ENCODE data around the gene NAE1.
A peak's percentile ranks its signal among the peaks of the same experiment; 100 is the strongest.
"Not testable (repeated sequence)": the region's sequence is repeated elsewhere in the genome, so short reads cannot be mapped to it uniquely, and the experiment has no call there.

NAE1 gene

DNA sequence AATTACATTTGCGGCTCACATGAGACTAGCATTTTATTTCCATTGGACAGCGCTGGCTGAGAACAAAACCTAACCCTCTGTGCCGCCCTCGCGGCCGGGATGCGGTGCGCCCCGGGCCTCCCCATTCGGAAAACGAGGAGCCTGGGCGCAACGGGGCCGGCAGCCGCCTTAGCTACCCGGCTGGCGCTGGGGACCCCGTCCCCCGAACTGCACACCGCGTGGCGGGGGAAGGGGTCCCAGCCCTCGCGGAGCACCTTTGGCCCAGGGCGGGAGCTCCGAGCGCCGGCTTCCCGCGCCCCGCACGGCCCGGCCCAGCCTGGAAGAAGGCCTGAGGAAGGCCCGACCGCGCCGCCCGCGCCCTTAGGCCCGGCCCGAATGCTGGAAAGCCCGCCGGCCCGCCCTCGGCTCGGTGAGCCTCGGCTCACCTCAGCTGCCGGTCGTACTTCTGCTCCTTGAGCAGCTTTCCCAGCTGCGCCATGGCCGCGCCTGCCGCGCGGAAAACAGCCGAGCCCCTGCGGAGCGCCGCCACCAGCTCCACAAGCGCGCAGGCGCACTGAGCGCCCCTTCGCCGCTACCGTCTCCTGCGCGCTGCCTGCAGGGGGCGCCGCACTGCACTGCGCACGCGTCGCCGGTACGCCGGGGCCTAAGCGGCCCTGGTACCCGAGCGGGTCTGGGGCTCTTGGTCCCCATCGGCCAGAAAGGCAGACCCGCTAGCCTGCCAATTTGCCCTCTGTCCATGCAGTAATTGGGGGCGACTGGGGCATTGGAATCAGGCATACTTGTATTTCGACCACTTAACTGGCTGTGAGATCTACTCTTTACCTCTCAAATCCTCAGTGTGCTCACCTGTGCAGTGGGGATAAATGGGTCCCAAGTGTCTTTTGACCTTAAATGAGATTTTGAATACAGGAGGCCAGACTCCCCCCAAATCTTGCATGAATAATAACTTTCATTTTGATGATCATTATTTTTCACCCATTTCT lies at the start of gene NAE1:
NAE1 (minus strand) TSS at position 555 of the 983 bp plus-strand sequence; CDS start at position 478, 77 bp downstream.
- DNase-seq (ENCODE audit: low spot score): peak; percentile 99

- DNase-seq (ENCODE audit: low spot score): no peak
Measured at GRCh38 chr16:66878067-66878466, 47.3 kb upstream of the NAE1 start.

- no peak for DNase-seq (ENCODE audit: low spot score)
Measured at GRCh38 chr16:66874079-66874775, 43.5 kb upstream of the NAE1 start.

GRCh38 chr16:66873685-66874055 lies 42.9 kb upstream of the NAE1 start:
- DNase-seq (ENCODE audit: low spot score): no peak

- DNase-seq (ENCODE audit: low spot score): peak; percentile 93
Measured at GRCh38 chr16:66872943-66873684, 42.3 kb upstream of the NAE1 start.

GRCh38 chr16:66872559-66872942 lies 41.8 kb upstream of the NAE1 start:
- DNase-seq (ENCODE audit: low spot score): no peak

GRCh38 chr16:66871840-66872239 lies 41.1 kb upstream of the NAE1 start:
- no peak for DNase-seq (ENCODE audit: low spot score)

- not testable (repeated sequence) for DNase-seq (ENCODE audit: low spot score)
Measured at GRCh38 chr16:66871363-66871762, 40.6 kb upstream of the NAE1 start.

- no peak for DNase-seq (ENCODE audit: low spot score)
Measured at GRCh38 chr16:66869424-66869823, 38.6 kb upstream of the NAE1 start.

- no peak for DNase-seq (ENCODE audit: low spot score)
Measured at GRCh38 chr16:66863707-66864106, 32.9 kb upstream of the NAE1 start.

DNA sequence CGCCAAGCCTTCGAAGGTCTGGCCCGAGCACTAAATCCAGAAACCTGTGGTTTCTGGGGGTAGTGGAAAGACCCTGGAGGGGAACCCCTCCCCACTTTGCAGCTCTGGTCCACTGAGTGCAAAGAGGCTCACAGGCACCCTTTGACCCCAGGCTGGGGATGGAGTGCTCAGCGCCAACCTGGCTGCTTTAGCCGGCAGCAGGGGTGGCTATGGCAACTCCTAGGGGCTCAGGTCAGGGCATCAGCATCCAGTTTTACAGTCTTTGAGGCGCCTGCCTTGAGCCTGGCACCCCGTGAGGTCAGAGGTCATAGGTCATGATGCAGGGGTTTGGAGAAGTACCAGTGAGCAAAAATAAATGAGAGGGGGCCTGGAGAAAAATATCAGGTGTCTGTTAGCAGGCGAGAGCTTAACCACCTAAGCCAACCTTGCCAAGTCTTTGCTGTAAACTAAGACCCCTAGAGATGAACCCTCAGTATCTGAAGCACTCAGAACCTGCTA lies 31.3 kb upstream of the NAE1 start:
- DNase-seq (ENCODE audit: low spot score): no peak

DNA sequence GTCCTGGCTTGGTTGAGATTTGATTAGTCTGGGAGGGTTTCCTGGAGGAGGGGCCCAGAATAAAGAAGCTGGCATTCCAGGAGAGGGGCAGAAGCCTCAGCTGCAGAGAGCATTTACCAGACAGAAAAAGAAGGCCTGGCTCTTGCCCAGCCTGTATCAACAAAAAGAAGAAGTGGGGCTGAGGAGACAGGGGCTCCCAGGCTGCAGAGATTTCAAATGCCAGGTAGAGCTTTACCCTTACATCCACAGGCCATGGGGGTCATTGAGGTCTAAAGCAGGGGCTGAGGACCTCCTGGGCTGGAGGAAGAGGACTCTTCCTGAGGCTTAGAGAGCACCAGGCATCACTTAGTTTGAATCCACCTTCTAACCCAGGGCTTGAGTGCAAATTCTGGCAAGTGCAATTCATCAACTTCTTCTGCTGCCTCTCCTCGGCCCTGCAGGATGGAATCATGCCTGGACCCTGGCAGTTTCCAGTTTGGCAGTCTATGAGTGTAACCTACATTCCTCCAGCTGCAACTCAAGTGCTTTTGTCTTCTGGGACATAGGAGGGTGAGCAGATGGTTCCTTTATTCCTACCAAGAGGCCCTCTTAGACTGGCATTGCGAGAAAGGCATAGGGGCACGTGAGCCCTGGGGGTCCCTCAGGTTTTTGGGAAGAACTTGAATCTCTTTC lies 28.8 kb upstream of the NAE1 start:
- no peak for DNase-seq (ENCODE audit: low spot score)

GRCh38 chr16:66858740-66859396 lies 28.1 kb upstream of the NAE1 start:
- DNase-seq (ENCODE audit: low spot score): peak; percentile 72

GRCh38 chr16:66857437-66857836 lies 26.7 kb upstream of the NAE1 start:
- peak; percentile 1 for DNase-seq (ENCODE audit: low spot score)

- DNase-seq (ENCODE audit: low spot score): no peak
Measured at GRCh38 chr16:66856801-66857200, 26.0 kb upstream of the NAE1 start.

DNA sequence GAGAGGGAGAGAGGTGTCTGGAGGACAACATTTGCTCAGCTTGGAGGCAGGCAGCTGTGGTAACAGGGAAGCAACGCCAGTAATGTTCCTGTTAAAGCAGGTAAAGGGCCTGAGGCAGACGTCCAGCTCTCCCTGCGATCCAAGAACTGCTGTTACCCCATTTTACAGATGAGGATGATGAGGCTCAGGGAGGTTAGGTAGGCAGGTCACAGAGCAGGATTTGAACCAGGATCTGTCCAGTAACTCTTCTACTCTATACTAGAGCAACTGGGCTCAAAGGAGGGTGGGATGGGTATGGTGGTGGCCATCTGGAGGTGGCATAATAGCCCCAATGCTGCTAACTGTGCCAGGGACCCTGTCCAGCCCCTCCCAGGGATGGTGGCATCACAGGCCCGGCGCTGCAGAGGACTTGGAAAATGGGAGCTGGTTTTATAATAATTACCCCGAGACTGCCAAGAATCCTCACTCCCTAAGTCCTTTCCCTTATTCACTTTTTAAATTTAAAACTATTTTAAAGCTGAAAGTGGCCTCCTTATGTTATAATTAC lies 25.5 kb upstream of the NAE1 start:
- DNase-seq (ENCODE audit: low spot score): no peak

DNA sequence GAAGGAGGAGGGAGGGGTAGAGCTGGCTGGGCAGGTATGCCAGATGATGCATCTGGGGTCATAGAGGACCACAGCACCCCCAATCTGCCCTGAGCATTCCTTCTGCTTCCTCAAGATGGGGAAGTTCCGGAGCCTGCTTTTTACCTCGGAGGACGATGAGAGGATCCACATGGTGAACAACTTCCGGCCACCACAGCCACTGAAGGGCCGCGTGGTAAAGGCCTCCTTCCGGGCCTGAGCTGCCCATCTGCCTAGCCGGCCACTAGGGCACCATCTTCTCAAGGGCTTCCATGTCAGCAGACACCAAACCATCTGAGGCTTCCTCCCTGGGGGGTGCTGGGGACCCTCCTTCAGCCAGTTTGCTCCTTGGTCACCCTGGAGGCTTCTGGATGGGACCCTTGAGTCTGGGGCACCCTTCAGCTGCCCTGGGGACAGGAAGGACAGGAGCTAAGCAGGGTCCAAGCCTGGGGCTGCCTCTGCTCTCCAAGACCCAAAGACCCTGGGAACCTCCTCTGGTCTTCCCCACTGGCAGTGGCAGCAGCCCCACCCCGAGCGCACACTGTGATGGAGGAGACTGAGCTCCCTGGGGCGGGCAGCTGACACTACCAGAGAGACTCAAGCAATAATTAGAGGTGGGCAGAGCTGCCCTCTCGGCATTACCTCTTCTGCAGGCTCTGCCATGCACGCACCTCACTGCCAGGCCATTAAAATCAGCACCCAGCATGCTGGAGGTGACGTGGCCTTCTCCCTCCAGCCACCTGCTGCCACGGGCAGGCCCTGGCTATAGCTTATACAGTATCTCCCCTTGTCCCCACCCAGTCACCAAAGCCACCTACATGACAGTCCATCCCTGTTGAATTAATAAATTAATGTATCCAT lies 22.7 kb upstream of the NAE1 start:
- DNase-seq (ENCODE audit: low spot score): no peak

DNA sequence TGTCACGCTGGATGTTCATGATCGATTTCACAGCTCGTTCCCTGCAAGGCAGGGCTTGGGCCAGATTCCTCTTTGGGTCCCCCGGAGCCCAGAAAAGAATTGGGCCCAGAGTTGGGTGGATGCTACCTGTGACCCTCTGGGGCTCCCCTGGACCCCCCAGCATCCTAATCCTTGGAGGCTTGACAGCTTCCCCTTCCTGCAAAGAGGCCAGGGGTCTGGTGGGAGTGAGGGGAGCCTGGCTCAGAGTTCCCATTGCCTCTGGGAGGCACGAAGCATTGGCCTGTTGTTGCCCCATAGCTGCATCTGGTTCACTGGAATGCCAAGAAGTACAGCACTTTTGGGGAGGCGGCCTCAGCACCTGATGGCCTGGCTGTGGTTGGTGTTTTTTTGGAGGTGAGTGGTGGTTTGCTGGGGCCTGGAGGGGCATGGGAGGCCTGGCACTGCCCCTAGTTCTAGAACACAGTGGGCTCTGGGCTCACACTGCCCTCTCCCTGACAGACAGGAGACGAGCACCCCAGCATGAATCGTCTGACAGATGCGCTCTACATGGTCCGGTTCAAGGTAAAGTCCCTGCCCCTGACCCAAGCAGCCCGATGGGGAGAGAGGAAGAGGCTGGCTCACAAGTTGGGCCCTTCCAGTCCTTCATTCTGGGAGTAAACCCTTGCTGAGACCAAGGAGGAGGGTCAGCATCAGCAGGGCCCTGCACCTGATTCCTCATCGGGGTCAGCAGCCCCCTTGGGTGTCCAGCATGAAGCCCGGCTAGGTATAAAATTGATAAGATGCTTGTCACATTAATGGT lies 20.6 kb upstream of the NAE1 start:
- no peak for DNase-seq (ENCODE audit: low spot score)
